NCI-H82 (cell line): Measurements from ENCODE around the gene PTGES2.

Experiments used
- DNase-seq: peaks from one replicate; lab custom pipeline; 2025; lab: John Stamatoyannopoulos, UW

PTGES2 gene

DNA sequence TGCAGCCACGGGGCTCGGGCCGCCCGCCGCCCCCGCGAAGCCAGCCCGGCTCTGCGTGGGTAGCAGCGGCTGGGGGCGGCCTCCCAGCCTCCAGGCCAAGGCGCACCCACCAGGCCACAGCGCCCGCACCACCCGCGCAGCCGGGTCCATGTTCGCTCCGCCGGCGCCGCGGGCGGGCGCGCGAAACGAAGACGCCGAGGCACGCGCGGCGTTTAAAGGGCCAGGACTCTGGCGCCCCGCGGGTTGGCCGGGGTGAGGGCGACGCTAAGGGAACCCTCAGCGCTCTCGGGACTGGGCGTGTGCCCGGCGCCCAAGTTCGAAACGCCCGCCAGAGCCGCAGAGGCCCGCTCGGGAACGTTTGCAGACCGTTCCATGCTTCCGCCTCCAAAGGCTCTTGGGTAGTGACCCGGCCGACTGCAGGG is at the start of gene PTGES2:
PTGES2 (minus strand) TSS at position 162 of the 422 bp plus-strand sequence; CDS start at position 150, 12 bp downstream.
- DNase-seq, result peak; percentile 83

DNA sequence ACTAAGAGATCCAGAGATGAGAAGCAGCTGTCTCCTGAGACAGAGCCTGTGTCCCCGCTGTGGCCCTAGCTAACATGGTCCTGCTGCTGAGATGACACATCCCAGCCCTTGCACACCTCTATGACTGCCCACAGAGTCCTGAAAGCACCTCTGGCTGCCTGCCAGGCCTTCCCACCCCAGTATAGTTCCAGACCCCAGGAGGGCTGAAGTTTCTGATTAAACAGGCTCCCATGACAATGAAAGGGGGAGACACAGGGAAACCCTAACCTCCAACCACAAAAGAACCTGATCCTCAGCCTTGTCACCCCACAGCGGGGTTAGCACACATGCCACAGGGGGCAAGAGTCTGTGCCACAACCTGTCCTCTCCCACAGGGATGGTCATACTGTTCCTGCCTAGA is 48.2 kb upstream of the PTGES2 start:
- DNase-seq, result no peak

- DNase-seq, result no peak
These were observed 47.6 kb upstream of the PTGES2 start for GRCh38 chr9:128175102-128175563.

DNA sequence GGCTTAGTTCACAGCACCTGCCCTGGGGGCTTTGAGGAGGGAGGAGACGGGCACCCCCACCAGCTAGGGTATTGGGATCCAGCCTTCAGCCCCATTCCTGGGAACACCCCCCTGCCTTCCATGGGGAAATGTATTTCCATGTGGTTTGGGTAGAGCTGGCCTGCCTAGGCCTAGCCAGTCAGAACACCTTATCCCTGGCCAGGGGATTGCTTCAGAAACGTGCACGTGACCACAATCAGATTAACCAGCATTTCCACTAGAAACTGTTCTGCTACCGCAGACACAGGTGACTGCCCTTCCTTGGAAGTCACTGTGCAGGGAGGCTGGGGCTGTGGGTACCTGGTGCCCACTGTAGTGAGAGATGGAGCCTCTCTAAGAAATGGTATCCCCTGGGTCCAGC is 46.5 kb upstream of the PTGES2 start:
- peak; percentile 32 for DNase-seq

DNA sequence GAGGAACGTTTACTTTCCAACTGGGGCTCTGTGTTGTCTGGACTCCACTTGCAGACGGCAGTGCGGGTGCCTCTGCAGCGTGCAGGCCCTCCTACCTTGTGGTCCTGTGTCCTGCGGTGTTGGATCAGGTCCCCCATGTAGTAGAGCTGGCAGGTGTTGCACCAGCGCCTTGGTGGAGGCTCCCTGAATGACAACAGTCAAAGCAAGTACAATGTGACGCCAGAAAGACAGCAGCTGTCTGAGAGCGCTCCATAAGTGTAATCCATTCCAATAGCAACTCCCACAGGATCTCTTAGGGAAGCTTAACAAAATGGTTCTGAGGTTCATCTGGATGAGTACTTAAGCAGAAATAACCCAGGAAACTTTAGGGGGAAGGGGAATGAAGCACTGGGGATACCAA is 42.4 kb upstream of the PTGES2 start:
- peak; percentile 46 for DNase-seq

DNA sequence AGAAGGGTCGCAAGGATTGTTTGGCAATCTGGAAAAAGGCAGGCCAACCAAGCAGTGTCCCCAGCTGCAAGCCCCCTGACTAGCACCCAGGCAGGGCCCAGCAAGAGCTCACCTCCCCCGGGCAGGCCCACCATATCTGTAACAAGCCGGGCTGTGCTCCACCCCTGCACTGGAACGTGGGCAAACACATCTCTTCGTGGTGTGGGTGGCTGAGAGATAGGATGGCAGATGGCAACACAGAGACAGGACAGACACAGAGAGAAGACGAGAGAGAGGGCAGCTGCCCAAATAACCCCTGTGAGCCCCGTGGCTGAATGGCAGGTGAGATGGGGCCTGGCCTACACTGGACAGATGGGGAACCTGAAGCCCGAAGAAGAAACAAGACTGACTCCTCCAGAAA is 42.0 kb upstream of the PTGES2 start:
- DNase-seq, result no peak

DNA sequence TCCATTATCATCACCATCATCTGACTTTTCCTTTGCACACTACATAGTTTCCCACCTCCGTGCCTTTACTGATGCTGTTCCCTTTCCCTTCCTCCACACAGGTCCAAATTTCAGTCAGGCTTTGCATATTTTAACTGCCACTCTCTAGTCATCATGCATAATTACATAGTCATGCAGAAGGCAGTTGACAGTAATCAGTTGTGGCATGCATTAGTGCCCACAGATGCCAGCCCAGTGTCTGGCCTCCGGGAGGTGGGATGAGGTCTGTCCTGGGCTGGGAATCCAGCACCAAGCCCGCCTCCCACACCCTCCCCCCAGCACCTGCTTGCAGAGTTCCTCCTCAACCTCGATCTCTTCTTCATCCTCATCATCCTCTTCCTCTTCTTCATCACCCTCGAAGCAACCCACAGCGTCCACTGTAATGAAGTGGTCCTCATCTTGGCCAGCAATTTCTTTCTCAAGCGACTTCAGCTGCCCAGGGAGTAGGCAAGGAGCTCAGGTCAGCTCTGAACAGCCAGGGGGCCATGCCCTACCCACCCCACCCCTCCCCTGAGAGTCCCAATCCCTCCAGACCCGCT is 41.3 kb upstream of the PTGES2 start:
- DNase-seq, result no peak

- DNase-seq, result no peak
These were observed 39.7 kb upstream of the PTGES2 start for GRCh38 chr9:128167209-128167608.

DNA sequence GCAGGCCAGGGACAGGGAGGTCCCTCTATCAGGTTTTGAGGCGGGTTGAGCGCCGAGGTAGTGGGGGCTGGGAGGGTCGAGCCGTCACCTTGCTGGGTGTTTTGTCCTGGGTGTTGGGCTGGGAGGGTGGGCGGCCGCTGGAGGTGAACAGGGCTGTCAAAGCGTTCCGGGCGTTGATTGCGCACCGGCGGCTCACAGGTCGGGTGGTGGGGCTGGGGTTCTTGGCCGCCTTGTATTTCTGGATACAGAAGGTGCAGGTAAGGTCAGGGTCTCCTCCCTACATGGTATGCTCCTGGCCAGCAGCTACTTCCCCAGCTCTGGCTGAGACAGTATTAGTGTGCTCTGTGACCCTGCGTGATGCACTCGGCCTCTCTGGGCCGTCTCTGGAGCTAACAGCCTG is 38.6 kb upstream of the PTGES2 start:
- no peak for DNase-seq

DNA sequence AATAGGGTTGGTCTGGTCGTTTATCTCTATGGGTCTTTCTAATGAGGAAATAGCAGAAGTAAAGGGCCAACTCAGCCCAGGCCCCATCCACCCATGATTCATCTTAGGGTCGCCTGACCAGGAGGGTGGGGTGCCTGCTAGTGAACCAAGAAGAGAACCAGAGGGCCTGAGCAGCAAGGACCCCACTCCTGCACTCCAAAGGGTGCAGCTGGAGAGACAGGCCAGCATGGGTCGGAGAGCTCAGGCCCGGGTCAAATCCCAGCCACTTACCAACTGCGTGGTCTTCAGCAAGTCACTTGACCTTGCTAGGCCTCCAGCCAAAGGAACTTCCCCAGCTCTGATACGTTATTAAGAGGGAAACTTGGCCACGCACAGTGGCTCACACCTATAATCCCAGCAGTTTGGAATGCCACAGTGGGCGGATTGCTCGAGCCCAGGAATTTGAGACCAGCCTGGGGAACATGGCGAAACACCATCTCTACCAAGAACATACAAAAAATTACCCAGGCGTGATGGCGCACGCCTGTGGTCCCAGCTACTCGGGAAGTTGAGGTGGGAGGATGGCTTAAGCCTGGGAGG is 36.9 kb upstream of the PTGES2 start:
- no peak for DNase-seq

DNA sequence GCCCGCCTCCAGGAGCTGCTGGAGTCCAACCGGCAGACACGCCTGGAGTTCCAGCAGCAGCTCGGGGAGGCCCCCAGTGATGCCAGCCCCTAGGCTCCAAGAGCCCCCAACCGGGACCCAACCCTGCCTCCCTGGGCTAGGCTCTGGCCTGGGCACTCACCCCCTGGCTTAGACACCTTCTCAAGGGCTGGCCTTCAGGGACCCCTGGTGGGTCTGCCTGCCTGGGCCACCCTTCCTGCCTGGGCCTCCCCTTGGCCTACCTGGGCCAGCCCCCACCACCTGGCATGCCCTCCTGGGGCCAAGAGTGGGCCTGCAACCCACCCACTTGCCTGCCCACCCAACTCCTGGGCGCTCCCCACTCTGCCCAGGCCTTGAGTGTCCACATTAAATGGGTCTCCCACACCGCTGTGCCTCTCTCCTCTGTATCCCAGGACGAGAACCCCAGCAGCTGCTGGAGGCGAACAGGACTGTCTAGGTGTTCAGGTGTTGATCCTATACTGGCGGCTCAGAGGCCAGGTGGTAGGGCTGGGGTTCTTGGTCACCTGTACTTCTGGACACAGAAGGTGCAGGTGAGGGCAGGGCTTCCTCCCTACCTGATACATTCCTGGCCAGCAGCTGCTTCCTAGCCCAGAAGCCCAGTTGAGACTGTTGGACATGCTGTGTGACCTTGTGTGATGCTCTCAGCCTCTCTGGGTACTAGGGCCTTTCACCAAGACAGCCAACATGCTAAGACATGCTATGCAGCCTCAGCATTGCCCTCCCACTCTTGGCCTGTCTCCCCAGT is 36.2 kb upstream of the PTGES2 start:
- DNase-seq, result no peak

DNA sequence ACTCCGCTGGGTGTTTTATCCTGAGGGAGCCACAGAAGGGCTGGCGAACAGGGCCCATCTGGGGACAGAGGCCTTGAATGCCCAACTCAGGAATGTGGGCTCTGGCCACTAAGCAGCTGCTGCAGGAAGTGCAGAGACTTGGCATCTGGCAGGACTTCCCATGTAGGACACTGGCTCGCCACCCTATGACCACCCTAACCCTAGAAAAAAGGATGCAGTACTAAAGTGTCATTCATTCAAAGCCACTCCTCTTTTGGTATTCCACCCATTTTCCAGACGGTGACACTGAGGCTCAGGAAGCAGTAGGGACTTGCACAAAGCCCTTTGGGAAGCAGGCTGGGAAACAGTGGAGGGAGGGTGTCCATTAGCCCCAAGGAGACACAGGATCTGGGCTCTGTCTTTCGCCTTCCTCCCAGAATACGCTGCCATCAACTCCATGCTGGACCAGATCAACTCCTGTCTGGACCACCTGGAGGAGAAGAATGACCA is 35.5 kb upstream of the PTGES2 start:
- no peak for DNase-seq

DNA sequence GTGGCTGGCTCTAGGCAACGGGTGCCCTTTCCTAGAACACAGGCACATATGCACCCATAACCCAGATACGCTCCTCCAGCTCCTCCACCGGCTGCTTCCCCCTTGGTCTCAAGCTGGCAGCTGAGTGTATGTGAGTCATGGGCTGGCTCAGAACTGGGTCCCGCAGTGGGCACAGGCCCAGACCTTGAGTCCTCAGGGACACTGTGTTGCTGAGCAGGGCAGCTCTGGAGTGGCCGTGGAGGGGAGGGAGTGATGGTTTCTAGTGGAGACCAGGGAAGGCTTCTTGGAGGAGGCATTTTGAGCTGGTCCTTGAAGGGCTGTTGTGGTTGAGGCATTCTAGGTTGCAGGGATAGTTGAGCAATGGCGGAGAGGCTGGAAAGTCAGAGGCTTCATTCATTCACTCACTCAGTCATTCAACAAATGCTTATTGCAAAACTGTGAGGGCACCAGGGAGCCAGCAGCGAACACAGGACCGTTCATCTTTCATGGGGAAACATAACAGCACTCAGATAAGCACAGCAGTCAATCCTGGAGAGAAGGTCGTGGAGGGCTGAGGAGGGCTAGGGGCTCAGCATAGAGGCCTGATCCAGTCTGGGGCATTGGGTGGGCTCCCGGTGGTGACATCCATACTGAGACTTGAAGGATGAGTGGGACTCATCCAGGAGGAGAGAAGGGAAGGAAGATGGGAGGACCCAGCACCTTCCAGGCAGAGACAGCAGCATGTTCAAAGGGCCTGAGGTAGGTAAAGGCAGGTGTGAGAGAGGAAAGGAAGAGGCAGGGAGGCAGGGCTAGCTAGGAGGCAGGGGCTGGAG is 34.9 kb upstream of the PTGES2 start:
- DNase-seq, result no peak

DNA sequence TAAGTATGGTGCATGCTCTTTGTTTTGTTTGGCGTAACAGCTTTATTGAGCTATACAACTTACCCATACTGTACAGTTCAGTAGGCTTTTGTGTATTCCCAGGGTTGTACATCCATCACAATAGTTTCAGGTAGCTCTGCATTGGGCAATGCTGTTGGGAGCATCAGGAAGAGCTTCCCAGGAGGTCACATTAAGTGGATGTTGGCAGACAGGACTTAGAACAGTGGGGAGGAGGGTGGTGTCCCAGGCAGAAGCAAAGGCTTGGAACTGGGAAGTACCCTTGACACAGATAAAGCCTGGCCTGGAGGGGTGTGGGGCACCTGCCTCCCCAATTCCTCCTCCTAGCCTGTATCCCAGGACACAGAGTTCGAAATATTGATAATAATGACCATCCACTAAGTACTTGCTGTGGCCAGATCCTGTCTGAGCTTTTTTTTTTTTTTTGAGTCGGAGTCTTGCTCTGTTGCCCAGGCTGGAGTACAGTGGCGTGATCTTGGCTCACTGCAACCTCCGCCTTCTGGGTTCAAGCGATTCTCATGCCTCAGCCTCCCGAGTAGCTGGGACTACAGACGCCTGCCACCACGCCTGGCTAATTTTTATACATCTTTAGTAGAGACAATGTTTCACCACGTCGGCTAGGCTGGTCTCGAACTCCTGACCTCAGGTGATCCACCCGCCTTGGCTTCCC is 33.8 kb upstream of the PTGES2 start:
- DNase-seq, result peak; percentile 26

GRCh38 chr9:128160603-128160987 is 33.1 kb upstream of the PTGES2 start:
- DNase-seq, result peak; percentile 62

DNA sequence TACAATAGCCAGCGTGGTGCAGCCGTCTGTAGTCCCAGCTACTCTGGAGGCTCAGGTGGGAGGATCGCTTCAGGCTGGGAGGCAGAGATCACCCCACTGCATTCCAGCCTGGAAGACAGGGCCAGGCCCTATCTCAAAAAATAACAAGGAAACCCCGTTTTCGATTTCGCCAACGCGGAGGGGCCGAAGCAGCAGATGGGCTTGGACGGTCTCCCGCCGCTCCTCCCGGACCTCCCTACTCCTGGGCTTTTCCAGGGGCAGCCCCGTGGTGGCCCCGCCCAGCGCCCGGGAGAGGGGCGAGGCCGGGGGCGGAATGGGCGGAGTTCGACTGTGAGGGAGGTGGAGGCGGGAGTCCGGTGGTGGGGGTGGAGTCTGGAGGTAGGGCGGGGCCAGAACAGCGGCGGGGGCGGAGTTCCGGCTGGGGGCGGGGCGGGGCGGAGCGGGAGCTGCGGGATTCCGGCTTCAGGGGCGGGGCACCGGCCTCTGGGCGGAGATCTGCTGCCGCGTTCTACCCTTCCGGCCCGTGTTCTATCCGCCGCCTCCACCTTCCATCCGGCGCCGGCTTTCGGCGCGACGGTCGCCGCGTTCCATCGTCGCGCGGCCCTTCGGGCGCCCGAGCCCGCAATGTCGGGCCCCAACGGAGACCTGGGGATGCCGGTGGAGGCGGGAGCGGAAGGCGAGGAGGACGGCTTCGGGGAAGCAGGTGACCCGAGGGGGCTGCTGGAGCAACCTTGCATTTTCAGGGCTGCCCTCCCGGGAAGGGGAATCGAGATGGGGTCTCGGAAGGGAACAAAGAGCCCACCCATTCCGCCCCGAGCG is 32.5 kb upstream of the PTGES2 start, which contains the start of gene BBLN:
BBLN (plus strand) TSS at position 482 of the 819 bp plus-strand sequence; CDS start at position 625, 143 bp downstream.
- DNase-seq, result peak; percentile 96

- DNase-seq, result no peak
These were observed 31.9 kb upstream of the PTGES2 start for GRCh38 chr9:128159522-128159783.

DNA sequence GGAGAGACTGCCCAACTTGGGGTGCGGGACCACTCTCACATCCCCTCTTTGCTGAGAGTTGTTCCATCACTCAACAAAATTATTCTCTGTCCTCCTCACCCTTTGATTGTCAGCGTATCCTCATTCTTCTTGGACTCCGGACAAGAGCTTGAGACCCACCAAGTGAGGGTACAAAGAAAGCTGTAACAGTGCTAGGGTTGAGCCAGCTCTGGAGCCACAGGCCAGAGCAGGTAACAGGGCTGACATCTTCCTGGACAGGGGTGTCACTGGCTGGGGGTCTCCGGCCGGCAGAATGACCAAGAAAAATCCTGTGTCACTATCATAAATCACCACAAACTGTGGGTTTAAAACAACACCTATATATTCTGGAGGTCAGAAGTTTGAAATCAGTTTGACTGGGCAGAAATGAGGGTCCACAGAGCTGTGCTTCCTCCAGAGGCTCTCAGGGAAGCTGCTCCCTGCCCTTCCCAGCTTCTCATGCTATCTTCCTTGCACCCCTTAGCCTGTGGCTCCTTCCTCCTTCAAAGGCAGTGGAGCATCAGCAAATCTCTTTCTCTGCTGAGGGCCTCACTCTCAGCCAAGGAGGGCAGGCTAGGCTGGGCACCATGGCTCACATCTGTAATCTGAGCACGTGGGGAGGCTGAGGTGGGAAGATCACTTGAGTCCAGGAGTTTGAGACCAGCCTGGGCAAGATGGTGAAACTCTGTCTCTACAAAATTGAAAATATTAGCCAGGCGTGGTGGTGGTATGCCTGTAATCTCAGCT is 28.4 kb upstream of the PTGES2 start:
- no peak for DNase-seq

DNA sequence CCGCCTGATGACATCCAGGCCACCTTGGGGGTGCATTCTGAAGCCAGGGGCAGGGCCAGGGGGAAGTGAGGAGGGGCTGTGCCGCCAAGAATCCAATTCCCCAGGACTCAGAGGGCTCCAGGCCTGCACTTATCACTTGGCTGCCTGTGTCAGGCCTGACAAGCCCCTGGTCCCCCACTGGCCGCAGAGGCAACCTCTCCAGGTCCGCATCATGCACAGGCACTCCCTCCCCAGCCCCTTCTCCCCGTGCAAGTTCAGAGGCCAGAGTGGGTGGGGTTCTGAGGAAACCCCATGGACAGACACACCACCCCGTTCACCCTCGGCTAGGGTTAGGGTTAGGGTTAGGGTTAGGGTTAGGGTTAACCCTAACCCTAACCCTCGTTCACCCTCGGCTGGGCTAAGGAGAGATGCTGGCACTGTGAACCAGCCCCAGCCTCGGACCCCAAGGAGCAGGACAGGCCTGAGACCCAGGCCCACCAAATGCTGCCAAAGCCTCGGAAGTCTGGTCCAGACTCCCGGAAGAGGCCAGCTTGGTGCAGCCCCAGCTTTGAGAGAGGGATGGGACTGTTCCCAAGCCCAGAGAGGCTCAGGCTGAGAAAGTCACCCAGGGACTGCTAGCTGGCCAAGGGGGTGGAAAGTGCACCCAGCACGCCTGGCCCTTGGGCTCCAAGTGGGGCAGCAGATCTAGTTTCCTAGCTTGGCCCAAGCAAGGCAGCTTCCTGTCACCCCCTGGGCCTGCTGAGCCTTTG is 26.6 kb upstream of the PTGES2 start:
- no peak for DNase-seq
